Pons (tissue), 1 donor: ENCODE data around the gene OTUD5.

Source experiments
- DNase-seq: peaks from one replicate; pipeline ENCODE4 v3.0.0-alpha.2; 2016; ENCODE audit warnings: low spot score

Gene OTUD5

DNA sequence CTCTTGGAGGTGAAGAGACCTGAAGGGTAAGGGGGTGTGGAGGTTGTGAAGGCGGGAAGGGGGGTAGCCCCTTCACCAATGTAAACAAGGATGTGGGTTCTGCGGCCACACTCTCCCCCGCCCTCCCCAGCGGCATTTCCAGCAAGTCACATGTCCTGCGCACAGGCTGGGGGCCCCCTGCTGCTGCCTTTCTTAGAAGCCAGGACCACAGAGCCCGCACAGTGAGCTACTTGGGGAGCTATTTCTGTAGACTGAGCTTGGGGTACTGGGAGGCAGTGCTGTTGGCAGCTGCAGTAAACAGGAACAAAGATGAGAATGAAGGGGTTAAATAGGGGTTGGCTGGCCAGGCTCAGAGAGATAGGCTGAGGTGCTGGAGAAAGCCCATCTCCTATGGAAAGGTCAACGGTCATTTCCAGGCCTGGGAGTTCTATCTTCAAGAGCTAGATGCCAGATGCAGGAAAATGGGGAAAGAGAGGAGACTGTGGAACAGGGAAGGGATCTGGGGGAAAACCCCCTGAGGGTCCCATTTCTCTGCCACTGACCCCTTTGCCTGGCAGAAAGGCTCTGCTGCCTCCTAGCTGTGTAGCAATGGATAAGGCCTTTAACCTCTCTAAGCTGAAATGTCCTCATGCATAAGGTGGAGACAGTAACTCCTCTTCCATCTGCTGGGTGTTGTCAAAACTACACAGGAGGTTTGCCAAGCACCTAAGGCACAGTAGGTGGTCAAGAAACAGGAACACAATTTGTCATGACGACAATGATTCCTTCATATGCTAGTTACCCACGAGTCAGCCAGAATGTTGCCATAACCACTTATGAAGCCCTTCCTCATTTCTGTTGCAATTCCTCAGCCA, 20.1 kb downstream of the OTUD5 start:
- DNase-seq: peak; percentile 16

GRCh38 chrX:48936429-48937053, 20.9 kb downstream of the OTUD5 start:
- DNase-seq: no peak

DNA sequence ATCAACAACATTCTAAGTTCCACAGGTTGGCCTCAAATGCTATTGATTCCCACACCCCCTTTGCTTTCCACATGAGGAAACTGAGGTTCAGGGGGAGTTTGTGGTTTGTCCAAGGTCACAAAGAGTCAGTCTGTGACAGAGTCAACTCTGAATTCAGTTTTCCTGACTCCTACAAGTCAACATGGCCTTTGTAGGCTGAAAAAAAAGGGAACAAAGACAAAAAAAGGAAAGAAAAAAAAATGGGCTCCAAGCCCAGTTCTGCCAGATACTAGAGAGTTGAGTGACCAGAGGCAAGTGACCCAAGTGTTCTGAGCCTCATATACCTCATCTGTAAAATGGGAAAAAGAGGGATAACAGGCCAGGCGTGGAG, 22.1 kb downstream of the OTUD5 start:
- no peak for DNase-seq

GRCh38 chrX:48934581-48935300, 22.7 kb downstream of the OTUD5 start:
- DNase-seq: no peak

GRCh38 chrX:48933757-48934156, 23.6 kb downstream of the OTUD5 start:
- DNase-seq: no peak

DNA sequence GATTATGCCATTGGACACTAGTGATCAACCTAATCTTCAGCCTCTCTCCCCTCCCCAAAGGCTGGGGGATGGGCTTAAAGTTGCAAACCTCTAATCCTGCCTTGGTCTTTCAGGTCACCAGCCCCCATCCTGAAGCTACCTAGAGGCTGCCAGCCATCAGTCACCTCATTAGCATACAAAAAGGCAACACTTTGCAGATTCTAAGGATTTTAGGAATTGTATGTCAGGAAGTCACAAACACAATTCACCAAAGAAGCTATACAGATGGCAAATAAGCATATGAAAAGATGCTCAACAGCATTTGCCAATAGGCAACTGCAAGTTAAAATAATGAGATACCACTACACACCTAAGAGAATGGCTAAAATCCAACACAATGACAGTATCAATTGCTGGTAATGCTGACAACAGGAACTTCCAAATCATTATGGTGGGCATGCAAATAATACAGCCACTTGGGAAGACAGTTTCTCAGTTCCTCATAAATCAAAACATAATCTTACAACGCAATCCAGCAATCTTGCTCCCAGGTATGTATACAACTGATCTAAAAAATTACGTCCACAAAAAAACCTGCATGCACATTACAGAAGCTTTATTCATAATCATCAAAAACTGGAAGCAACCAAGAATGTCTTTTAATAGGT, 29.5 kb downstream of the OTUD5 start:
- DNase-seq: no peak

- DNase-seq: no peak
Measured at GRCh38 chrX:48927123-48927522, 30.3 kb downstream of the OTUD5 start.

DNA sequence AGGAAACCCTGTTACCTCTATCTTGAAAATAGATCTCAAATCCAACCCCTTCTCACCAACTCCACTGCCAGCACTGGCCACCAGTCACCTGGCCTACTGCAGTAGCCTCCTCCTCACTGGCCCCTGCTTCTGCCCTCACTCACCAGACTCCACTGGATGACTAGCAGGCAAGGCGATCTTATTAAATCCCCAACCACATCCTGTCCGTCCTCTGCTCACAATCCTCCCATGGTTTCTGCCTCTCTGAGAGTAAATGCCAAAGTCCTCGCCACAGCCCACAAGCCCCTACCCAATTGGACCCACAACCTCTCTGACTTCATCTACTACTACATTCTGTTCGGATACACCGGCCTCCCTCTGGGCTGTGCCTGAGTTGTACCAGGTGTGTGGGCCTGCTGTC, 33.1 kb downstream of the OTUD5 start:
- DNase-seq: no peak

- no peak for DNase-seq
Measured at GRCh38 chrX:48923771-48924170, 33.6 kb downstream of the OTUD5 start.

DNA sequence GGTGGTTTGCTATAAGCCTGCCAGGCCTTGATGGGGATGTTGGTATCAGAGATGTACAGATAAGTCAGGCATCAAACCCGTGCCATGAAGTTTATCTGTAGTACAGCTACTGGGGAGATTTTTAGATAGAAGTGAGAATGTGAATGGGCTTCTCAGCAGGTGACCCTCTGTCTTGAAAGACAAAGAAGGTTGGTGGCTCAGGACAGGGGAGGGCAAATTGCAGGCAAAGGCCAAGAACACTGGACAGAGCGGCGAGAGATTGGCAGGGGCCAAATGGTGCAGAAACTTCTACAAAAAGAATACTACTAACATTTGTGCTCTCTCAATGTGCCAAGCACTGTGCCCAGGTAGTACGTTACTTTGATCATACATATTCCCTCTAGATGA, 36.7 kb downstream of the OTUD5 start:
- no peak for DNase-seq

DNA sequence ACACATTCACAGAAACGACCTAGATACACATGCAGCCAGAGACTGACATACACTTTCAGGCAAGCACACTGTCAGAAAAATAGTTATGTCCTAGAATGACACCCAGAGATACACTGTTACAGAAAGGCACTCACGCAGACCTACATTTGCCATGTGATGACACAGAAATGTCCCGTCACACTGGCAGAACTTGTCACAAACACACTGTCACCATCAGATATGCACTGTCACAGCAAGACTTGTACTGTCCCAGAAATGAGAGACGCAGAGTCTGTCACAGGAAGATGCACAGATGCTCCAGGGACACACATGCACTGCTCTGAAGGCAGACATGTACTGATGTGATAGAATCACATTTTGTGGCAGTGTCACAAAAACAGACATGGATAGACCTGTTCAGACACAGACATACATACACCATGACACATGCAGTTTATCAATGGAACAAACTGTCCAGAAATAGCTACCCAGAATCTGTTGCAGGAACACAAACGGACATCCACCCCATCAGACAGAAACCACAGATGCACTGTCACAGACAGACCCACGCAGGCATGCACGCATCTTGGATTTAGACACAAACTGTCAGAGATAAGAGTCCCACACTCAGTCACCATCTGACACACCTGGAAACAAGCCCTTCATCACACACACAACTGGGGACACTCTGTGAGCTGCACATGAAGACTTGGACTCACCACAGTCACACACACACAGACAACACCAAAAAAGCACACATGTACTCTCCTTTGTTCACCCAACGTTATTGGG, 37.3 kb downstream of the OTUD5 start:
- no peak for DNase-seq

DNA sequence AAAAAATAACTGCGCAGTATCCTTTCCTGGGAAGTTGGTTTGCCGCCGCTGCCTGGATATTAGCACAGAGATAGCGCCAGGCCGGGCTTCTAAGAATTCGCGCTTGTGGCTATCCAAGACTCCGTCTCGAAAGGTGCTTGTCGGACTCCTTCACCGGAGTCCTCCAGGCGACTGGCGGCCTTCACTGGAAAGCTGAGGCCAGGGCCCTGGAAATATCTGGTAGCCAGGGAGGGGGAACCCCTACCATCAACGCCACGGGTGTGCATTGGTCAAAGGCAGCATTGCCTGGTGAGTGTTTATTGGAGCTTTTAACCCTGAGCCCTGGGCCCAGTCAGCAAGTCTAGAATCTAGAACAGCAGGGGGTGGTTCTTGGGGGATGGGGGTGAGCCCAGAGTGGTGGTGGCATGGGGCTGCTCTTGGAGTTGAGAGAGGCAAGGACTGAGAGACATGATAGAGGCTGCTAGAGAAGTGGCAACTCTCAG, 38.0 kb downstream of the OTUD5 start:
- DNase-seq: peak; percentile 1

GRCh38 chrX:48918643-48919340, 38.6 kb downstream of the OTUD5 start, which contains the start of gene PIM2:
Gene PIM2, minus strand, starts transcription at chrX:48919024. Its CDS starts 190 bp downstream, at chrX:48918834.
- peak; percentile 78 for DNase-seq

GRCh38 chrX:48918301-48918642, 39.1 kb downstream of the OTUD5 start:
- DNase-seq: no peak

DNA sequence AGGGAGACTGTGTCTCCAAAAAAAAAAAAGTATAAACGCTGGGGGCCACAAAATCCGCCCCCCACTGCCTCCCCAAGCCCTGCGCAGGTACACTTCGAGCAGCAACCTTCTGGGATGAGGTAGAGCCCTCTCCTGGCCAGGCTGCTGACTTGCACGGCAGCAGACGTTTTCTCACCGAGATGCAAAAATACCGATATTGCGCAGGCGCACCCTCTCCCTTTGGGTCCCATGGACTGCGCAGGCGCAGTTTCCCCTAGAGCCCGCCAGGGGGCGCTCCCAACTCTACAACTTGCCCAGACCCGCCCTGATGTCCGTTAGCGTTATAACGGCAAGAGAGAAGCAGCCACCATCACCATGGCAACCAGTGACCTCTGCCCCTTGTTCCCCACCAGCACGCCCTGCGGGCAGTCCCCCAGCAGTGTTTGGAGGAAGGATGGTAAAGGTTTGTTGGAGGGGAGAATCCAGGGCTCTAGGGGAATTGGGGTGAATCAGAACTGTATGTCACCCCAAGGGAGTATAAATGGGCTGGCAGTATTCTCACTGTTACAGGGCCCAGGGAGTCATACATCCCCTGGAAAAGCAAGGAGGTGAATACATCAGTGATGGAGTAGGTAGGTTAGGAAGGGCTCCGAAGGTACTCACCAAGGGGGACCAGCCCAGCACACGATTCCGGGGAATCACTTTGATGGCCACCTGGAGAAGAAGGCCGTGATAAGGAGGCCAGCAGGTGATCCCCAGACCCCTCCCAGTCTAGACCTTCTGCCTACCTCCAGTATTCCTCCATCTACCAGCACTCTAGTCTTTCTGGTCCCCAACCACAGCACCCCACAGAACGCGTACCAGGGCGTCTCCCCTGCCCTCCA, 40.0 kb downstream of the OTUD5 start:
- peak; percentile 88 for DNase-seq

GRCh38 chrX:48914593-48915493, 42.6 kb downstream of the OTUD5 start:
- DNase-seq: no peak

GRCh38 chrX:48913605-48914366, 43.6 kb downstream of the OTUD5 start:
- DNase-seq: no peak
